NCI-H2227 (cell line): ENCODE data around the gene NEURL1.

Experiments
- DNase-seq: peaks from one replicate; lab custom pipeline; 2025; ENCODE audit not compliant: unreplicated experiment; lab: John Stamatoyannopoulos, UW

Gene NEURL1

DNA sequence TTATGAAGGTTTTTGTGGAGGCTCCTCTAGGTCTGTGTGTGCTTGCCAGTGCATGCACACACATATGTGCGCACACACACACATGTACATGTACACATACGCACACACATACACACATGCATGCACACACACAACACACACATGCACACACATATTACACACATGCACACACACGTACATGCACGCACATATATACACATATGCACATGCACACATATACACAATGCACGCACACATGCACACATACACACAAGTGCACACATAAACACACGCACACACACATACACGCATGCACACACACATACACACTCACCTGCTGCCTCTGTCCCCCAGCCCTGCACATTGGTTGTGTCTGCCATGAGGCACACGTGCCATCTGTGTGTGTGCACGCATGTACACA is 66.3 kb downstream of the NEURL1 start:
- no peak for DNase-seq

DNA sequence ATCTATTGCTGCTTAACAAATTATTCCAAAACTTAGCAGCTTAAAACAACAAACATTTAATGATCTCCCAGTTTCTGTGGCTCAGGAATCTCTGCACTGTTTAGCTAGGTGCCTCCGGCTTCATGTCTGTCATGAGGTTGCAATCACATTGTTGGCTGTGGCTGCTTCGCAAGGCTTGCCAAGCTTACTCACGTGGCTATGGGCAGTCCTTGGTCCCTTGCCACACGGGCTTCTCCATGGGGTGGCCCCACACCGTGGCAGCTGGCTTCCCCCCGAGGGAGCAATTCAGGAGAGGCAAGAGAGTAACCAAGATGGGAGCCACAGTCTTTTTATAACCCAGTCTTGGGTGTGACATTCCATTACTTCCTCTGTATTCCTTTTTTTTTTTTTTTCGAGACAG is 67.4 kb downstream of the NEURL1 start:
- DNase-seq: no peak

DNA sequence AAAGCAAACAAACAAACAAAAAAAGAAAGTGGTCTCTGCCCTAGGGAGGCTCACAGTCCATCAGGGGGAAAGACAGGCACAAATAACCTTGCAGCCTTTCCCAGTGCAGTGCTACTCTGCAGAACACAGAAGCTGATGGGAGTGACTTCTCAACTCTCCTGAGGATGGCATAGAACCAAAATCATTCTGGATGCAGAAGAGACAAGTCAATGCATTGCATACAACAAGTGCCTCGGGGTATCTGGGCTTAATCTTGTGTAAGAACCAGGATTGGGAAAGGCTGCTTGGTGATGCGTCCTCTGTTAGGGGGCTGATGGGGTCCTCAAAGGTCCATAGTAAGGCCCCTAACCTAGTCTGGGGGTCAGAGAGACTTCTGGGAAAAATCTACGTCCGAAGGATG is 68.9 kb downstream of the NEURL1 start:
- DNase-seq: no peak

GRCh38 chr10:103563231-103564115 is 70.0 kb downstream of the NEURL1 start:
- no peak for DNase-seq

- no peak for DNase-seq
Observed at GRCh38 chr10:103564116-103564501, 70.6 kb downstream of the NEURL1 start.

- DNase-seq: peak; percentile 2
Observed at GRCh38 chr10:103564776-103565520, 71.4 kb downstream of the NEURL1 start.

DNA sequence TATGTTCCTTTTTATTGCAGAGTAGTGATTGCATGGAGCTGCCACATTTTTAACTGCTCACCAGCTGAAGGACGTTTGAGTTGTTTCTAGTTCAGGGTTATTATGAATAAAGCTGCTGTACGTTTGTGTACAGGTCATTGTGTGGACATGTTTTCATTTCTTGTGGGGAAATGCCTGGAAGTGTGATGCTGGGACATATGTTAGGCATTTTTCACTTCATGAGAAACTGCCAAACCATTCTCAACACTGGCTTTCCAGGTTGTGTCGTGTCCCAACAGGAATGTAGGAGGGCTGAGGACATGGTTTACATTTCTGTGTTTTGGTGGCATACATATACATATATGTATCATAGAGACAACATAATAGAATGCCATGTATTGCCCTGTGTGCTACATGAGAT is 73.0 kb downstream of the NEURL1 start:
- no peak for DNase-seq

- no peak for DNase-seq
Observed at GRCh38 chr10:103568505-103568904, 75.0 kb downstream of the NEURL1 start.

DNA sequence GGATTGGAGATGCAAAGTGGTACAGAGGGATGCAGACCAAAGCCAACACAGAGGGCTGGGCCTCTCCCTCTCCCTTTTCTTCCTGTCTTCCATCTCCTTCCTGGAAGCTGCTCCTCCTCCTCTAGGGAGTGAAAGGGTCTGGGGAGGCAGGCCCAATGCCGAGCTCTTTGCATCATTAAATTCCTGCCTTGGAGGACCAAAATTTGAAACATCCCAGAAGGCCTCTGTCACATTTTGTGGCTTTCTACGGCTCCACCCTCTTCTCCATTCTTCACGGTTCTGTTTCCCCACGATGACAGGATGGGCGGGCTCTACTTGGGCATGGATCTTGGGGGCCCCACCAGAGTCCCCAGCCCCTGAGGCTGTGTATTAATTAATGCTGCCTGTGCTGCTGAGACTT is 76.4 kb downstream of the NEURL1 start:
- no peak for DNase-seq

DNA sequence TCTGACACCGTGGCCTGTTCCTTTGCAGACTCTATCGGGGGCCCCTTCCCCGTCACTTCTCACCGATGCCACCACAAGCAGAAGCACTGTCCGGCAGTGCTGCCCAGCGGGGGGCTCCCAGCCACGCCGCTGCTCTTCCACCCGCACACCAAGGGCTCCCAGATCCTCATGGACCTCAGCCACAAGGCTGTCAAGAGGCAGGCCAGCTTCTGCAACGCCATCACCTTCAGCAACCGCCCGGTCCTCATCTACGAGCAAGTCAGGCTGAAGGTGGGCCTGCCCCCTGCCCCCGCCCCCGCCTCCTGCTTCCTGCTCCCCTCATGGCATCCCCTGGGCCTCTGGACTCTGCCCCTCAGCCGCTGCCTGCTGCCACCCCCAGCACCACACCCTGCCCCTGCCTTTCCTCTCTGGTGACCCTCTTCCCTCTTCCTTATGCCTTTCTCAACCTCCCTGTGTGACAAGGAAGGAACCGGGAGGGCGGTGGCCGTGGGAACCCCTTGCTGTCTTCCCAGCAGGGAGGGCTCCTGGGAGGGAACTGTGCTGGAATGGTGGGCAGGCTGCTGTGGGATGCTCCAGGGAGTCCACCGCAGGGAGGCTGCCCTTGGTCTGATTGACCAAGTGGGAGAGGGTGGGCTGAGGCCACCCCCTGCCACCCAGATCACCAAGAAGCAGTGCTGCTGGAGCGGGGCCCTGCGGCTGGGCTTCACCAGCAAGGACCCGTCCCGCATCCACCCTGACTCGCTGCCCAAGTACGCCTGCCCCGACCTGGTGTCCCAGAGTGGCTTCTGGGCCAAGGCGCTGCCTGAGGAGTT is 77.5 kb downstream of the NEURL1 start:
- DNase-seq: no peak

GRCh38 chr10:103571656-103571975 is 78.1 kb downstream of the NEURL1 start:
- DNase-seq: no peak

- DNase-seq: no peak
Observed at GRCh38 chr10:103572347-103573204, 79.1 kb downstream of the NEURL1 start.

GRCh38 chr10:103573205-103573487 is 79.6 kb downstream of the NEURL1 start:
- DNase-seq: no peak

- DNase-seq: no peak
Observed at GRCh38 chr10:103574097-103575061, 80.9 kb downstream of the NEURL1 start.

DNA sequence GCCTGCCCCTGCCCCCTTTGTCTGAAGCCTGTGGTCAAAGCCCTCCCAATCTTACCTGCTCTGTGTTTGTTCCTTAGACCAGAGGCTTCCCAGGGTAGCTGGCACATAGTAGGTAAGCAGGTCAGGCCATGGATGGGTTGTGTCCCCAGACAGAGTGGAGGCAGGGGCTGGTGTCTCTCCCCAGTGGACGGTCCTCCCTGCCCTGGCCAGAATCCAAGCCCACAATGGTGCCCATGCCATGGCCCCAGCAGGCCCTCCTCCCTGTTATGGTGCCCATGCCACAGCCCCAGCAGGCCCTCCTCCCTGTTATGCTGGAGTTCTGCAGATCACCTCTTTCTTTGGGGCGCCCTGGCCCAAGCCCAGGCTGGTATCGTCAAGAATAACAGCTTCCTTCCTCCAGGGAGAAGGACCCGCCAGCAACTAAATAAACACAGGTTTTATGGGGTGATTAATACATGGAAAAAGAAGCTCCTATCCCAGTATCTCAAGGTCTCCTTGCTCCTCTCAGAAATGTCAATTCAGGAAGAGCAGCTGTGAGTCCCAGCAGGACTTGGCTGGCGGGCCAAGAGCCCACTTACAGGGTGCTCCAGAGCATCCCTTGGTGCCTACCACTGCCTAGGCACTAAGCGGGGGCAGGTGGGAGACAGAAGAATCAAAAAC is 82.0 kb downstream of the NEURL1 start:
- no peak for DNase-seq

- no peak for DNase-seq
Observed at GRCh38 chr10:103576076-103576471, 82.6 kb downstream of the NEURL1 start.

GRCh38 chr10:103576862-103577261 is 83.4 kb downstream of the NEURL1 start:
- DNase-seq: no peak

GRCh38 chr10:103578782-103579382 is 85.4 kb downstream of the NEURL1 start:
- DNase-seq: no peak

- no peak for DNase-seq
Observed at GRCh38 chr10:103580011-103580410, 86.5 kb downstream of the NEURL1 start.
